K562 (cell line): ENCODE measurements around the gene CMSS1.

ENCODE experiments used
- USF2 ChIP-seq: sonication (generic); formaldehyde crosslinking; IDR thresholded peaks from 2 replicates; pipeline ENCODE4 v1.5.0; 2020; ENCODE audit warnings: missing genetic modification reagents
- TF ChIP-seq, protein P1 (sequence below): sonication (generic); formaldehyde crosslinking; IDR thresholded peaks from 2 replicates; pipeline ENCODE4 v1.8.0; 2022; ENCODE audit warnings: mild to moderate bottlenecking, missing genetic modification reagents
- TF ChIP-seq, protein P2 (sequence below): fragments of 450-650 bp; formaldehyde crosslinking; IDR thresholded peaks from 2 replicates; pipeline ENCODE4 v1.4.0; 2020; ENCODE audit warnings: mild to moderate bottlenecking, mixed read lengths

GRCh38 chr3:100006570-100007271 is 189.1 kb downstream of the CMSS1 start:
- no peak for TF ChIP-seq USF2
- TF ChIP-seq, protein P1, sequence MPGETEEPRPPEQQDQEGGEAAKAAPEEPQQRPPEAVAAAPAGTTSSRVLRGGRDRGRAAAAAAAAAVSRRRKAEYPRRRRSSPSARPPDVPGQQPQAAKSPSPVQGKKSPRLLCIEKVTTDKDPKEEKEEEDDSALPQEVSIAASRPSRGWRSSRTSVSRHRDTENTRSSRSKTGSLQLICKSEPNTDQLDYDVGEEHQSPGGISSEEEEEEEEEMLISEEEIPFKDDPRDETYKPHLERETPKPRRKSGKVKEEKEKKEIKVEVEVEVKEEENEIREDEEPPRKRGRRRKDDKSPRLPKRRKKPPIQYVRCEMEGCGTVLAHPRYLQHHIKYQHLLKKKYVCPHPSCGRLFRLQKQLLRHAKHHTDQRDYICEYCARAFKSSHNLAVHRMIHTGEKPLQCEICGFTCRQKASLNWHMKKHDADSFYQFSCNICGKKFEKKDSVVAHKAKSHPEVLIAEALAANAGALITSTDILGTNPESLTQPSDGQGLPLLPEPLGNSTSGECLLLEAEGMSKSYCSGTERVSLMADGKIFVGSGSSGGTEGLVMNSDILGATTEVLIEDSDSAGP (CRISPR knock-in tag) = no peak
- TF ChIP-seq, protein P2, sequence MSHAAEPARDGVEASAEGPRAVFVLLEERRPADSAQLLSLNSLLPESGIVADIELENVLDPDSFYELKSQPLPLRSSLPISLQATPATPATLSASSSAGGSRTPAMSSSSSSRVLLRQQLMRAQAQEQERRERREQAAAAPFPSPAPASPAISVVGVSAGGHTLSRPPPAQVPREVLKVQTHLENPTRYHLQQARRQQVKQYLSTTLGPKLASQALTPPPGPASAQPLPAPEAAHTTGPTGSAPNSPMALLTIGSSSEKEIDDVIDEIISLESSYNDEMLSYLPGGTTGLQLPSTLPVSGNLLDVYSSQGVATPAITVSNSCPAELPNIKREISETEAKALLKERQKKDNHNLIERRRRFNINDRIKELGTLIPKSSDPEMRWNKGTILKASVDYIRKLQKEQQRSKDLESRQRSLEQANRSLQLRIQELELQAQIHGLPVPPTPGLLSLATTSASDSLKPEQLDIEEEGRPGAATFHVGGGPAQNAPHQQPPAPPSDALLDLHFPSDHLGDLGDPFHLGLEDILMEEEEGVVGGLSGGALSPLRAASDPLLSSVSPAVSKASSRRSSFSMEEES (CRISPR knock-in tag) = no peak
